Parathyroid adenoma (tissue), 2 donors: ENCODE data around the gene MICU2.

Experiments
- H2AFZ ChIP-seq: fragments of 300-600 bp; sonication (generic); one replicate; pipeline ENCODE4 v1.7.0; 2017; ENCODE audit warnings: antibody characterized with exemption, mild to moderate bottlenecking
- H3K27ac ChIP-seq: fragments of 300-600 bp; sonication (generic); one replicate; pipeline ENCODE4 v1.7.0; 2017
- H3K27me3 ChIP-seq: fragments of 300-600 bp; sonication (generic); one replicate; pipeline ENCODE4 v1.7.0; 2017; ENCODE audit warnings: low read length; ENCODE audit not compliant: control insufficient read depth, insufficient read depth
- H3K36me3 ChIP-seq: fragments of 300-600 bp; sonication (generic); one replicate; pipeline ENCODE4 v1.7.0; 2017; ENCODE audit warnings: low read length; ENCODE audit not compliant: control insufficient read depth, insufficient read depth
- H3K4me1 ChIP-seq: fragments of 300-600 bp; sonication (generic); one replicate; pipeline ENCODE4 v1.7.0; 2017; ENCODE audit warnings: control low read depth
- H3K4me2 ChIP-seq: fragments of 300-600 bp; sonication (generic); one replicate; pipeline ENCODE4 v1.7.0; 2017; ENCODE audit warnings: low read length
- H3K4me3 ChIP-seq: fragments of 300-600 bp; sonication (generic); one replicate; pipeline ENCODE4 v1.7.0; 2017; ENCODE audit warnings: low read depth, low read length
- H3K79me2 ChIP-seq: fragments of 300-600 bp; sonication (generic); one replicate; pipeline ENCODE4 v1.7.0; 2017; ENCODE audit warnings: control low read depth
- H3K9ac ChIP-seq: fragments of 300-600 bp; sonication (generic); one replicate; pipeline ENCODE4 v1.7.0; 2017; ENCODE audit warnings: mild to moderate bottlenecking
- H3K9me3 ChIP-seq: fragments of 300-600 bp; sonication (generic); one replicate; pipeline ENCODE4 v1.7.0; 2017; ENCODE audit warnings: low read length; ENCODE audit not compliant: control insufficient read depth
- TF ChIP-seq, protein P1 (sequence below): fragments of 300-600 bp; sonication (generic); IDR thresholded peaks from one replicate; pipeline ENCODE4 v1.7.0; 2017; ENCODE audit warnings: antibody characterized with exemption, mild to moderate bottlenecking
- donor health status: primary hyperparathyroidism.

The MICU2 gene

DNA sequence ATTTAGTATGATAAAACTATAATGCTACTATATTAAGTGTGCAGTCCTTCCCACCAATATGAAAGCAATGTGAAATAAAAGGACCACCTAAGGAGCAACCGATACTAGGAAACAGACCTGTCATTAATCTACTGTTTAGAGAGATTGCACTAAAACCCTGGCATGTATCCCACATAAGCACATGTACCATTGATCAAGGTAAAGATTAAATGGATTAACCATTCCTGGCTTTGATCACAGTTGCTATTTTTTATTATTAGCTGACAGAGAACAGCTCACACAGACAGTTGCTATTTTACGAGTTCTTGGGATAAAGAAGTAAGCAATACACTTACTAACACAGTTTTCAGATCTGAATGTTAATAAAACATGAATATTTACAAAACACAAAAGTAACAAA is 87.2 kb downstream of the MICU2 start:
- H3K36me3 ChIP-seq = no peaks in the 10 kb centered on the region

DNA sequence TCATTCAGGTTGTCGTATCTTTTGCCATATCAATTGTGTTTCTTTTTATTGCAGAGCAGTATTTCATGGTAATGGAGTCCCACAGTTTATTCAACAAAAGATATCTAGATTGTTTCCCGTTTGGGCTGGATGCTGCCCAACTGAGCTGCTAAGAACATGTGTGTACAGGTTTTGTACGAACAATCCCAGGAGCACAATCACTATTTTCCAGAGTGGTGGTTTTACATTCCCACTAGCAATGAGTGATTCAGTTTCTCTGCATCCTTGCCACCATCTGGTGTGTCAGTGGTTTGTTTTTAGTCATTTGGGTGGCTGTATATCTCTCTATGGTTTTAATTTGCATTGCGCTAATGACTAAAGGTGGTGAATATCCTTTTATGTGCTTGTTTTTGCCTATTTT is 92.1 kb downstream of the MICU2 start:
- no peaks in the 10 kb centered on the region for H3K4me1 ChIP-seq
- TF ChIP-seq, protein P1, sequence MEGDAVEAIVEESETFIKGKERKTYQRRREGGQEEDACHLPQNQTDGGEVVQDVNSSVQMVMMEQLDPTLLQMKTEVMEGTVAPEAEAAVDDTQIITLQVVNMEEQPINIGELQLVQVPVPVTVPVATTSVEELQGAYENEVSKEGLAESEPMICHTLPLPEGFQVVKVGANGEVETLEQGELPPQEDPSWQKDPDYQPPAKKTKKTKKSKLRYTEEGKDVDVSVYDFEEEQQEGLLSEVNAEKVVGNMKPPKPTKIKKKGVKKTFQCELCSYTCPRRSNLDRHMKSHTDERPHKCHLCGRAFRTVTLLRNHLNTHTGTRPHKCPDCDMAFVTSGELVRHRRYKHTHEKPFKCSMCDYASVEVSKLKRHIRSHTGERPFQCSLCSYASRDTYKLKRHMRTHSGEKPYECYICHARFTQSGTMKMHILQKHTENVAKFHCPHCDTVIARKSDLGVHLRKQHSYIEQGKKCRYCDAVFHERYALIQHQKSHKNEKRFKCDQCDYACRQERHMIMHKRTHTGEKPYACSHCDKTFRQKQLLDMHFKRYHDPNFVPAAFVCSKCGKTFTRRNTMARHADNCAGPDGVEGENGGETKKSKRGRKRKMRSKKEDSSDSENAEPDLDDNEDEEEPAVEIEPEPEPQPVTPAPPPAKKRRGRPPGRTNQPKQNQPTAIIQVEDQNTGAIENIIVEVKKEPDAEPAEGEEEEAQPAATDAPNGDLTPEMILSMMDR = no peak
- no peak overlapping the region for H3K27ac ChIP-seq
- no peaks in the 10 kb centered on the region for H3K36me3 ChIP-seq
- H3K9ac ChIP-seq = no peak overlapping the region
- H3K4me2 ChIP-seq = no peak overlapping the region
- no peak overlapping the region for H3K4me3 ChIP-seq
- no peaks in the 10 kb centered on the region for H3K79me2 ChIP-seq
- H2AFZ ChIP-seq = no peak overlapping the region
- H3K9me3 ChIP-seq = no peaks in the 10 kb centered on the region
- no peaks in the 10 kb centered on the region for H3K27me3 ChIP-seq

More for the DNA sequence above, 87.2 kb downstream of the MICU2 start:
- no peaks in the 10 kb centered on the region for H3K27me3 ChIP-seq
- H3K79me2 ChIP-seq = no peaks in the 10 kb centered on the region
- no peak overlapping the region for H3K9ac ChIP-seq
- no peak overlapping the region for H2AFZ ChIP-seq
- no peak overlapping the region for H3K27ac ChIP-seq
- TF ChIP-seq, protein P1 = no peak
- H3K4me1 ChIP-seq = no peaks in the 10 kb centered on the region
- no peaks in the 10 kb centered on the region for H3K9me3 ChIP-seq
- no peak overlapping the region for H3K4me3 ChIP-seq
- no peak overlapping the region for H3K4me2 ChIP-seq

DNA sequence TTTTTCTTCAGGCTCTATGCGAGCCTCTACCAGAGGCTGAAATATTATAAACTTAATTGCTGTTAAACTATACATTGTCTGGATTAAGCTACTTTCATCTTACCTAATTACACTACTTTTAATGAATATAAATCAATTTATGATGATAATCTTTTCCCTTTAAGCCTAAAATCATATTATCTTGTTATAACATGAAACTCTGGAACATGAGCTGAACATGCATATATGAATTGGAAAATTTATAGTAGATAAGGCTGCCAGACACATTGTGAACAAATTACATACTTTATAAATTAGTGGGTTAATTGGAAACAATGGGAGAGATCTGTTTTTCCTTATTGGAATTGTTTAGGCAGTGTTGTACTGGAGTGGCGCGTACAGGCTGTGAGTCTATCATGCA is 99.6 kb downstream of the MICU2 start:
- Histone ChIP-seq H3K4me3 (no peak overlapping the region), H3K9me3 (no peaks in the 10 kb centered on the region), H3K27ac (no peak overlapping the region), H3K4me2 (no peak overlapping the region), H3K36me3 (no peaks in the 10 kb centered on the region), H2AFZ (no peak overlapping the region), H3K4me1 (no peaks in the 10 kb centered on the region), H3K9ac (no peak overlapping the region), H3K79me2 (no peaks in the 10 kb centered on the region), H3K27me3 (no peaks in the 10 kb centered on the region)
- TF ChIP-seq, protein P1 = no peak

DNA sequence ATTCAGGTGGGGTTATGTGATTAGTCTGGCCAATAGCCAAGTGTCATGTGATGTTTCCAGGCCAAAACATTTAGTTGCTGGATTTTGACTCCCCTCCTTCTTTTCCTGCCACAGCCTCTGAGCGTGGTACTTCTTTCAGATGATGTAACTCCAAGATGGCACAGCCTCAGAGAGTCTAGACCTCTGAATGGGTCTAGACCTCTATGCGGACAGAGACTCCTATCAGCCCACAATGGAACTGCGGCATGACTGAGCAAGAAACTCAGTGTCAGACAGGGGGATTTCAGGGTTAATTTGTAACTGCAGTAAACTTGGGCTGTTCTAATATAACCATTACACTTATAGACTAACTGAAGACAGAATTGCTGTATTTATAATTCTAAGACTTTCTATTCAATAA is 102.3 kb downstream of the MICU2 start:
- Histone ChIP-seq H3K27ac (no peak overlapping the region), H3K36me3 (no peaks in the 10 kb centered on the region), H3K9ac (no peak overlapping the region)

DNA sequence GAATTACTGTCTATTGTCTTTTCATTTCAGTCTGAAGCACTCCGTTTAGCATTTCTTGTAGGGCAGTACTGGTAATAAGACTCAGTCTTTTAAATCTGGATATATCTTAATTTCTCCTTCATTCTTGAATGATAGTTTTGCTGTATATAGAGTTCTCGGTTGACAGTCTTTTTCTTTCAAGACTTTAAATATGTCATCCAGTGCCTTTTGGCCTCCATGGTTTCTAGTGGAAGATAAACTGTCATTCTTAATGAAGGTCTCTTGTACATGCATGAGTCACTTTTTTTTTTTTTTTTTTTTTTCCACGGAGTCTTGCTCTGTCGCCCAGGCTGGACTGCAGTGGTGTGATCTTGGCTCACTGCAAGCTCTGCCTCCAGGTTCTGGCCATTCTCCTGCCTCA is 117.6 kb downstream of the MICU2 start:
- H3K4me2 ChIP-seq = no peak overlapping the region
- no peaks in the 10 kb centered on the region for H3K79me2 ChIP-seq
- no peaks in the 10 kb centered on the region for H3K36me3 ChIP-seq
- H3K27ac ChIP-seq = no peak overlapping the region
- TF ChIP-seq, protein P1 = no peak
- no peak overlapping the region for H2AFZ ChIP-seq
- H3K4me1 ChIP-seq = no peaks in the 10 kb centered on the region
- H3K27me3 ChIP-seq = no peaks in the 10 kb centered on the region
- no peak overlapping the region for H3K9ac ChIP-seq
- H3K4me3 ChIP-seq = no peak overlapping the region
- H3K9me3 ChIP-seq = no peaks in the 10 kb centered on the region

More for the DNA sequence above, 102.3 kb downstream of the MICU2 start:
- H3K4me1 ChIP-seq = no peaks in the 10 kb centered on the region
- H3K79me2 ChIP-seq = no peaks in the 10 kb centered on the region
- H3K4me3 ChIP-seq = no peak overlapping the region
- no peak overlapping the region for H3K4me2 ChIP-seq
- H3K9me3 ChIP-seq = no peaks in the 10 kb centered on the region
- TF ChIP-seq, protein P1 = no peak
- H2AFZ ChIP-seq = no peak overlapping the region
- H3K27me3 ChIP-seq = no peaks in the 10 kb centered on the region
